Naive thymus-derived CD4-positive, alpha-beta T cell (primary cell): ENCODE measurements around the gene TEKT2. TPM values are rescaled to one million over a fixed set of nuclear protein-coding genes. Genes with fewer than 3 reads are reported as not detected.
A peak's percentile ranks its signal among the peaks of the same experiment; 100 is the strongest.

Experiments used
- ATAC-seq: fragments of 150-1000 bp; cut with Tn5 transposase; 2 replicates; pipeline ENCODE4 v1.10.0; 2021; ENCODE audit warnings: mild to moderate bottlenecking, moderate library complexity
- CTCF ChIA-PET: fragments of 350-600 bp; sonication (Branson Sonifier 250); formaldehyde crosslinking; loops from one replicate; lab custom pipeline; 2021; ENCODE audit warnings: antibody characterized with exemption; lab: Charles Lee
- POLR2A ChIA-PET: fragments of 350-600 bp; sonication (Branson Sonifier 250); formaldehyde crosslinking; loops from one replicate; lab custom pipeline; 2021; ENCODE audit warnings: antibody characterized with exemption, inconsistent platforms; lab: Charles Lee
- DNase-seq, 9 donors: peaks; one replicate each; pipeline versions ENCODE4 v3.0.0 to v3.0.0-alpha.2; 2020 to 2022; ENCODE audit warnings: mixed read lengths in 1 of 9
- H3K27ac ChIP-seq: one replicate; pipeline ENCODE4 v1.7.0; 2013; ENCODE audit warnings: mild to moderate bottlenecking, low read depth, low read length, moderate library complexity
- H3K27me3 ChIP-seq, 2 donors: one replicate each; pipeline ENCODE4 v1.7.0; 2013; ENCODE audit warnings: low read length in 2 of 2, mild to moderate bottlenecking in 2 of 2, moderate library complexity in 2 of 2; ENCODE audit not compliant: control insufficient read depth in 2 of 2, insufficient read depth in 2 of 2
- H3K36me3 ChIP-seq, 3 experiments: 1 replicate in 2 of 3; 2 replicates in 1 of 3; pipeline ENCODE4 v1.7.0; 2013; ENCODE audit warnings: low read length in 3 of 3, mild to moderate bottlenecking in 3 of 3, moderate library complexity in 1 of 3; ENCODE audit not compliant: insufficient read depth in 3 of 3, control insufficient read depth in 2 of 3
- H3K4me1 ChIP-seq, 2 donors: one replicate each; pipeline ENCODE4 v1.7.0; 2013; ENCODE audit warnings: low read length in 2 of 2, mild to moderate bottlenecking in 2 of 2, moderate library complexity in 1 of 2; ENCODE audit not compliant: control insufficient read depth in 2 of 2, insufficient read depth in 2 of 2
- H3K4me3 ChIP-seq: 2 replicates; pipeline ENCODE4 v1.7.0; 2013; ENCODE audit warnings: mild to moderate bottlenecking, low read length
- H3K9me3 ChIP-seq, 3 experiments: 1 replicate in 2 of 3; 2 replicates in 1 of 3; pipeline ENCODE4 v1.7.0; 2013; ENCODE audit warnings: low read length in 3 of 3; ENCODE audit not compliant: control insufficient read depth in 2 of 3
- H3K27ac Mint-ChIP-seq, 9 donors: one replicate each; pipeline ENCODE4 v1.8.0; 2020 to 2022; ENCODE audit warnings: mixed read lengths in 9 of 9, mild to moderate bottlenecking in 8 of 9, moderate library complexity in 5 of 9, inconsistent platforms in 2 of 9
- H3K27me3 Mint-ChIP-seq, 5 donors: one replicate each; pipeline ENCODE4 v1.8.0; 2021 to 2022; ENCODE audit warnings: mixed read lengths in 5 of 5, mild to moderate bottlenecking in 1 of 5
- H3K36me3 Mint-ChIP-seq, 5 donors: one replicate each; pipeline ENCODE4 v1.8.0; 2020 to 2022; ENCODE audit warnings: mixed read lengths in 5 of 5, mild to moderate bottlenecking in 3 of 5, inconsistent platforms in 1 of 5
- H3K4me1 Mint-ChIP-seq, 7 donors: one replicate each; pipeline ENCODE4 v1.8.0; 2020 to 2022; ENCODE audit warnings: mixed read lengths in 7 of 7, mild to moderate bottlenecking in 3 of 7, inconsistent platforms in 1 of 7
- H3K4me3 Mint-ChIP-seq, 10 donors: one replicate each; pipeline ENCODE4 v1.8.0; 2020 to 2022; ENCODE audit warnings: mild to moderate bottlenecking in 10 of 10, mixed read lengths in 10 of 10, moderate library complexity in 6 of 10, inconsistent platforms in 2 of 10
- H3K9me3 Mint-ChIP-seq, 11 donors: one replicate each; pipeline ENCODE4 v1.8.0; 2020 to 2022; ENCODE audit warnings: mixed read lengths in 11 of 11, mild to moderate bottlenecking in 4 of 11, inconsistent platforms in 1 of 11, moderate library complexity in 1 of 11
- intact Hi-C, 2 donors: fragments of 100-400 bp; cut with micrococcal nuclease; formaldehyde crosslinking; loops; one replicate each; pipeline ENCODE4 v1.15.1; 2023
- polyA plus RNA-seq, 2 donors: library from polyadenylated mRNA; unstranded; fragments of 300-500 nt; fragmentation: Illumina TruSeq; gene quantifications; one replicate each; pipeline ENCODE4 v1.2.3, GENCODE V29; 2021
- total RNA-seq, 6 experiments: library from RNA in 5 of 6; stranded (reverse) in 5 of 6; gene quantifications; 1 replicate in 5 of 6; 2 replicates in 1 of 6; pipeline ENCODE4 v1.2.3 and lab custom pipeline; 2021 to 2026

The TEKT2 gene
- total and polyA plus RNA-seq, 7 experiments from 2014 or later, result 0.71 to 0.93 TPM; not detected in 5

DNA sequence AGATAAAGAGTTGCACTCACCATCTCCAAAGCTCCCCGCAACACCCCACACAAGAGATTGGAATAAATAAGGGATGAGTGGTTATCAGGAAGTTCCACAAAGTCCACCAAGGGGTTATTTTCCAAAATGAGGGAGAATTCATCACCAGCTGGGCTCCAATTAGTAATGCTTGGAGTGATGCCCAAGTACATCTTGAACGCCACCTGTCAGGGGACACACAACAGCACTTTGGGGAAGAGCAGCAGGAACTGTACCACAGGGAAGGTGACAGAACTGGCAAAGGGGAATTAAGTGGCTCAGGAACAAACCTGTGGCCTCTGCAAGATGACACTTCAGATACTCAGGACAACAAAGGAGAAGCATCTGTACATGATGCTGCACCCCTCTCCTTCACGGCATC, 53.9 kb downstream of the TEKT2 start:
- Mint-ChIP-seq H3K4me3 (no peak overlapping the region), H3K9me3 (no peaks in the 10 kb centered on the region), H3K27me3 (no peaks in the 10 kb centered on the region), H3K36me3 (peaks cover 4 to 29% (median 8%) of the 10 kb centered on the region in 5 donors), H3K27ac (peak overlapping the region in 1 of 9 donors; percentile 12), H3K4me1 (peaks cover 10 to 33% (median 29%) of the 10 kb centered on the region in 7 donors)
- Histone ChIP-seq H3K36me3 (peaks cover 10 to 43% (median 13%) of the 10 kb centered on the region in 3 experiments), H3K9me3 (no peaks in the 10 kb centered on the region), H3K27me3 (no peaks in the 10 kb centered on the region), H3K4me1 (peaks cover 0 to 4% of the 10 kb centered on the region in 2 donors), H3K27ac (no peak overlapping the region), H3K4me3 (no peak overlapping the region)
- ChIA-PET CTCF (no interaction called here), POLR2A (interaction anchor here (1.1 kb wide), 1 partner anchor 9 kb away, joined by 4 read pairs; no protein-coding TSS in a partner anchor)
- intact Hi-C loops, result no loop called here
- DNase-seq, result no peak
- ATAC-seq, result no peak

Other genes with a start within 250 kb of the TEKT2 start
- 10 to 100 TPM; 22.5 to 28.0 (median 26.9) TPM for gene AGO1, start 200.9 kb upstream of the TEKT2 start, total RNA-seq
- gene AGO1, start 200.9 kb upstream of the TEKT2 start, polyA plus RNA-seq, result 10 to 100 TPM in 1 of 2 donors, 1 to 10 TPM in 1; 8.9 to 11.2 TPM
- gene AGO3, start 153.0 kb upstream of the TEKT2 start, total RNA-seq, result 10 to 100 TPM; 27.2 to 49.2 (median 39.4) TPM
- gene AGO3, start 153.0 kb upstream of the TEKT2 start, polyA plus RNA-seq, result 10 to 100 TPM; 11.8 to 19.3 TPM
- 10 to 100 TPM; 18.0 to 30.2 (median 24.2) TPM for gene ADPRS, start 4.8 kb downstream of the TEKT2 start, total RNA-seq
- gene ADPRS, start 4.8 kb downstream of the TEKT2 start, polyA plus RNA-seq, result 10 to 100 TPM; 18.3 to 35.4 TPM
- gene COL8A2, start 41.1 kb downstream of the TEKT2 start, total RNA-seq, result 1 to 10 TPM in 1 of 5 experiments, under 1 TPM in 3, not detected in 1; 0.05 to 2.5 (median 0.20) TPM
- gene COL8A2, start 41.1 kb downstream of the TEKT2 start, polyA plus RNA-seq, result not detected
- 10 to 100 TPM; 32.1 to 60.5 (median 47.2) TPM for gene TRAPPC3, start 65.4 kb downstream of the TEKT2 start, total RNA-seq
- gene TRAPPC3, start 65.4 kb downstream of the TEKT2 start, polyA plus RNA-seq, result 100 to 1,000 TPM in 1 of 2 donors, 10 to 100 TPM in 1; 98.6 to 110 TPM
- gene MAP7D1, start 72.1 kb downstream of the TEKT2 start, total RNA-seq, result 100 to 1,000 TPM; 156 to 257 (median 235) TPM
- gene MAP7D1, start 72.1 kb downstream of the TEKT2 start, polyA plus RNA-seq, result 10 to 100 TPM; 15.2 to 55.0 TPM
- 100 to 1,000 TPM in 3 of 5 experiments, 10 to 100 TPM in 2; 62.1 to 138 (median 122) TPM for gene THRAP3, start 140.3 kb downstream of the TEKT2 start, total RNA-seq
- gene THRAP3, start 140.3 kb downstream of the TEKT2 start, polyA plus RNA-seq, result 100 to 1,000 TPM in 1 of 2 donors, 10 to 100 TPM in 1; 99.7 to 112 TPM
- gene SH3D21, start 222.3 kb downstream of the TEKT2 start, total RNA-seq, result 10 to 100 TPM in 1 of 5 experiments, 1 to 10 TPM in 4; 2.7 to 21.7 (median 3.1) TPM
- gene SH3D21, start 222.3 kb downstream of the TEKT2 start, polyA plus RNA-seq, result under 1 TPM; 0.17 to 0.37 TPM
- gene EVA1B, start 239.6 kb downstream of the TEKT2 start, total RNA-seq, result 10 to 100 TPM in 1 of 5 experiments, 1 to 10 TPM in 4; 1.5 to 12.5 (median 2.2) TPM
- gene EVA1B, start 239.6 kb downstream of the TEKT2 start, polyA plus RNA-seq, result under 1 TPM; 0.43 to 0.66 TPM